K562 (cell line): ENCODE data around the gene NET1. TPM values are rescaled to one million over a fixed set of nuclear protein-coding genes. Genes with fewer than 3 reads are reported as not detected.
A peak's percentile ranks its signal among the peaks of the same experiment; 100 is the strongest.

Experiments
- HNRNPL ChIP-seq: fragments of 200-400 bp; formaldehyde crosslinking; IDR thresholded peaks from 2 replicates; pipeline ENCODE4 v1.6.1; 2017; ENCODE audit warnings: low read depth, mild to moderate bottlenecking, low read length
- HSF4 ChIP-seq: fragments of 250-450 bp; sonication (Bioruptor Pico); IDR thresholded peaks from 2 replicates; pipeline ENCODE4 v2.1.2; 2022; ENCODE audit warnings: mild to moderate bottlenecking, moderate library complexity, borderline replicate concordance
- JUND ChIP-seq, 2 experiments: IDR thresholded peaks; 2 replicates in 1 of 2; 3 replicates in 1 of 2; pipeline ENCODE4 v1.6.1; 2011; ENCODE audit warnings: borderline replicate concordance in 2 of 2, low read depth in 2 of 2, low read length in 2 of 2, improper control_type of control experiment in 1 of 2, missing biosample characterization in 1 of 2, missing genetic modification characterization in 1 of 2, missing genetic modification reagents in 1 of 2
- MTA1 ChIP-seq: fragments of 450-650 bp; IDR thresholded peaks from 2 replicates; pipeline ENCODE4 v1.6.1; 2017; ENCODE audit warnings: borderline replicate concordance
- POU5F1 ChIP-seq: fragments of 150-350 bp; IDR thresholded peaks from 2 replicates; pipeline ENCODE4 v1.6.1; 2014; ENCODE audit warnings: borderline replicate concordance, low read length, low read depth, mild to moderate bottlenecking; ENCODE audit not compliant: partially characterized antibody
- RBM15 ChIP-seq: fragments of 200-400 bp; formaldehyde crosslinking; IDR thresholded peaks from 2 replicates; pipeline ENCODE4 v1.6.1; 2018; ENCODE audit warnings: mild to moderate bottlenecking, low read length, moderate library complexity; ENCODE audit not compliant: insufficient read depth
- TAL1 ChIP-seq: fragments of 450-650 bp; IDR thresholded peaks from 2 replicates; pipeline ENCODE4 v1.6.1; 2016; ENCODE audit warnings: mild to moderate bottlenecking
- ZBTB8A ChIP-seq: fragments of 450-650 bp; IDR thresholded peaks from 2 replicates; pipeline ENCODE4 v1.6.1; 2018; ENCODE audit warnings: mild to moderate bottlenecking, moderate library complexity; ENCODE audit not compliant: partially characterized antibody
- polyA plus RNA-seq, 8 experiments: library from polyadenylated mRNA; depleted of rRNA in 4 of 8; stranded (reverse) in 5 of 8; unstranded in 3 of 8; fragments of >200 nt; fragmentation: Nextera tagmentation in 2 of 8; fragmentation: Illumina TruSeq in 1 of 8; extraction: Ambion mirVana in 2 of 8; extraction: Trizol in 1 of 8; gene quantifications; 2 replicates each; pipeline versions ENCODE4 v1.2.1 to v1.2.3, GENCODE V29; 2011 to 2014; ENCODE audit warnings: inconsistent platforms in 1 of 8, missing spikeins in 1 of 8
- total RNA-seq, 7 experiments: library from RNA; depleted of rRNA in 6 of 7; stranded (reverse); fragments of >200 nt in 6 of 7; fragmentation: Illumina TruSeq in 2 of 7; extraction: Trizol in 2 of 7; gene quantifications; 2 replicates each; pipeline versions ENCODE4 v1.2.1 to v1.2.3, GENCODE V29; 2011 to 2021; ENCODE audit warnings: low replicate concordance in 1 of 7
- TF ChIP-seq, protein P1 (sequence below), 3 experiments: IDR thresholded peaks in 2 of 3; conservative IDR thresholded peaks in 1 of 3; 2 replicates each; pipeline ENCODE4 v1.5.1; 2011 to 2012; ENCODE audit warnings: low read length in 3 of 3, mild to moderate bottlenecking in 3 of 3, control low read depth in 2 of 3, improper control_type of control experiment in 1 of 3, inconsistent platforms in 1 of 3, low read depth in 1 of 3, mixed read lengths in 1 of 3, moderate library complexity in 1 of 3; ENCODE audit not compliant: insufficient read depth in 2 of 3
- TF ChIP-seq, protein P2 (sequence below): sonication (generic); formaldehyde crosslinking; IDR thresholded peaks from 2 replicates; pipeline ENCODE4 v1.8.1; 2023; ENCODE audit warnings: mild to moderate bottlenecking, missing genetic modification reagents
- TF ChIP-seq, protein P3 (sequence below): fragments of 450-650 bp; IDR thresholded peaks from 2 replicates; pipeline ENCODE4 v1.6.1; 2016; ENCODE audit warnings: borderline replicate concordance
- TF ChIP-seq, protein P4 (sequence below): fragments of 250-450 bp; sonication (Bioruptor Pico); IDR thresholded peaks from 2 replicates; pipeline ENCODE4 v1.8.0; 2022; ENCODE audit warnings: moderate library complexity, mild to moderate bottlenecking, inconsistent platforms
- TF ChIP-seq, protein P5 (sequence below): fragments of 250-450 bp; sonication (Bioruptor Pico); IDR thresholded peaks from 2 replicates; pipeline ENCODE4 v1.5.0; 2021
- TF ChIP-seq, protein P6 (sequence below): IDR thresholded peaks from 3 replicates; pipeline ENCODE4 v1.6.1; 2011; ENCODE audit warnings: borderline replicate concordance, mild to moderate bottlenecking, moderate library complexity; ENCODE audit not compliant: insufficient read length; ENCODE audit errors: extremely low read depth

The NET1 gene
- total and polyA plus RNA-seq, 9 of the 15 experiments (the other 6 are each of a cell fraction or from before 2014, with no cell fraction given) = 47.4 to 258 (median 106) TPM

DNA sequence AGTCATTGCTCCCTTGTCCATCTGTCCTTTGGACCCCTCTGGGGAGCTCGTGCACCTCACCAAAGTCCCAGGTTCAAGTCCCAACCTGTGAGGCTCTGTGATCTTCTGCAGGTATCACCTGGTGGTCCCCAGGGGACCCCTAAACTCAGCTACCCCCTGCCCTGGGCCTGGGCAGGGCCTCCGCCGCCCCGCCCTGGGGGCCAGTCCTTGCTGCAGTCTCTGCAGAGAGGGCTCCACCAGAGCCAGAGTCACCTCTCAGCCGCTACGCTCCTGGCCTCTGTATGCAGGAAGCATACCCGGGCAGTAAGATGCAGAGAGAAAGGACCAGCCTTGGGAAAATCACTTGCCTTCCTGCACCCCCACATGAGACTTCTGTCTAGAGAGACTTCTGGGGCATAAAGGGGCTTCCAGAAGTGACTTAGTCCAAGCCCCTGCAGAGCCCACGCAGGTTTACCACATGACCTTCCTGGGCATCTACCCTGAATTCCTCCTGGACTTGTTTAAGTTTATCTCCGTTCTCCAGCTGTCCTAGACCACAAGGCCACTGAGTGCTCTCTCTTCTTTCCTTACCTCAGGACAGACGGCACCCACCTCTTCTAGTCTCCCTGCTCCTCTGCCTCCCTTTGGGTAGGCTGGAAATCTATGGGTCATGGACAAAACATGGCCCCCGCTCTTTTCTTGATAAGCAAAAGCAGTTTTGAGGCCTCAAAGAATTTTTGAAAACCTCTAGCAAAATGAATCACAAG, 65.8 kb downstream of the NET1 start (continued):
- TF ChIP-seq, protein P1, sequence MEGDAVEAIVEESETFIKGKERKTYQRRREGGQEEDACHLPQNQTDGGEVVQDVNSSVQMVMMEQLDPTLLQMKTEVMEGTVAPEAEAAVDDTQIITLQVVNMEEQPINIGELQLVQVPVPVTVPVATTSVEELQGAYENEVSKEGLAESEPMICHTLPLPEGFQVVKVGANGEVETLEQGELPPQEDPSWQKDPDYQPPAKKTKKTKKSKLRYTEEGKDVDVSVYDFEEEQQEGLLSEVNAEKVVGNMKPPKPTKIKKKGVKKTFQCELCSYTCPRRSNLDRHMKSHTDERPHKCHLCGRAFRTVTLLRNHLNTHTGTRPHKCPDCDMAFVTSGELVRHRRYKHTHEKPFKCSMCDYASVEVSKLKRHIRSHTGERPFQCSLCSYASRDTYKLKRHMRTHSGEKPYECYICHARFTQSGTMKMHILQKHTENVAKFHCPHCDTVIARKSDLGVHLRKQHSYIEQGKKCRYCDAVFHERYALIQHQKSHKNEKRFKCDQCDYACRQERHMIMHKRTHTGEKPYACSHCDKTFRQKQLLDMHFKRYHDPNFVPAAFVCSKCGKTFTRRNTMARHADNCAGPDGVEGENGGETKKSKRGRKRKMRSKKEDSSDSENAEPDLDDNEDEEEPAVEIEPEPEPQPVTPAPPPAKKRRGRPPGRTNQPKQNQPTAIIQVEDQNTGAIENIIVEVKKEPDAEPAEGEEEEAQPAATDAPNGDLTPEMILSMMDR (IDR thresholded peaks at IDR 0.05 in 2 of 3, conservative IDR thresholded peaks at IDR 0.05 in 1 of 3; ENCODE audit: insufficient read depth in 2 of 3, low read depth in 1 of 3, low read length in 3 of 3) = no peak
- TF ChIP-seq, protein P2, sequence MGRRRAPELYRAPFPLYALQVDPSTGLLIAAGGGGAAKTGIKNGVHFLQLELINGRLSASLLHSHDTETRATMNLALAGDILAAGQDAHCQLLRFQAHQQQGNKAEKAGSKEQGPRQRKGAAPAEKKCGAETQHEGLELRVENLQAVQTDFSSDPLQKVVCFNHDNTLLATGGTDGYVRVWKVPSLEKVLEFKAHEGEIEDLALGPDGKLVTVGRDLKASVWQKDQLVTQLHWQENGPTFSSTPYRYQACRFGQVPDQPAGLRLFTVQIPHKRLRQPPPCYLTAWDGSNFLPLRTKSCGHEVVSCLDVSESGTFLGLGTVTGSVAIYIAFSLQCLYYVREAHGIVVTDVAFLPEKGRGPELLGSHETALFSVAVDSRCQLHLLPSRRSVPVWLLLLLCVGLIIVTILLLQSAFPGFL (CRISPR knock-in tag) = no peak
- no peak for TF ChIP-seq RBM15
- TF ChIP-seq HNRNPL = no peak
- peak; percentile 82 for TF ChIP-seq TAL1
- TF ChIP-seq, protein P3, sequence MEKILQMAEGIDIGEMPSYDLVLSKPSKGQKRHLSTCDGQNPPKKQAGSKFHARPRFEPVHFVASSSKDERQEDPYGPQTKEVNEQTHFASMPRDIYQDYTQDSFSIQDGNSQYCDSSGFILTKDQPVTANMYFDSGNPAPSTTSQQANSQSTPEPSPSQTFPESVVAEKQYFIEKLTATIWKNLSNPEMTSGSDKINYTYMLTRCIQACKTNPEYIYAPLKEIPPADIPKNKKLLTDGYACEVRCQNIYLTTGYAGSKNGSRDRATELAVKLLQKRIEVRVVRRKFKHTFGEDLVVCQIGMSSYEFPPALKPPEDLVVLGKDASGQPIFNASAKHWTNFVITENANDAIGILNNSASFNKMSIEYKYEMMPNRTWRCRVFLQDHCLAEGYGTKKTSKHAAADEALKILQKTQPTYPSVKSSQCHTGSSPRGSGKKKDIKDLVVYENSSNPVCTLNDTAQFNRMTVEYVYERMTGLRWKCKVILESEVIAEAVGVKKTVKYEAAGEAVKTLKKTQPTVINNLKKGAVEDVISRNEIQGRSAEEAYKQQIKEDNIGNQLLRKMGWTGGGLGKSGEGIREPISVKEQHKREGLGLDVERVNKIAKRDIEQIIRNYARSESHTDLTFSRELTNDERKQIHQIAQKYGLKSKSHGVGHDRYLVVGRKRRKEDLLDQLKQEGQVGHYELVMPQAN = no peak
- no peak for TF ChIP-seq POU5F1
- TF ChIP-seq HSF4 (CRISPR knock-in tag) = no peak
- TF ChIP-seq ZBTB8A = no peak
- no peak; the same call in 1 of the 2 replicates for TF ChIP-seq JUND (IDR thresholded peaks at IDR 0.05; ENCODE audit: borderline replicate concordance, low read depth, low read length)
- no peak for TF ChIP-seq JUND (tag; IDR thresholded peaks at IDR 0.05; ENCODE audit: borderline replicate concordance, low read depth, low read length)
- TF ChIP-seq, protein P4, sequence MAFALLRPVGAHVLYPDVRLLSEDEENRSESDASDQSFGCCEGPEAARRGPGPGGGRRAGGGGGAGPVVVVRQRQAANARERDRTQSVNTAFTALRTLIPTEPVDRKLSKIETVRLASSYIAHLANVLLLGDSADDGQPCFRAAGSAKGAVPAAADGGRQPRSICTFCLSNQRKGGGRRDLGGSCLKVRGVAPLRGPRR (CRISPR knock-in tag) = no peak
- TF ChIP-seq, protein P5, sequence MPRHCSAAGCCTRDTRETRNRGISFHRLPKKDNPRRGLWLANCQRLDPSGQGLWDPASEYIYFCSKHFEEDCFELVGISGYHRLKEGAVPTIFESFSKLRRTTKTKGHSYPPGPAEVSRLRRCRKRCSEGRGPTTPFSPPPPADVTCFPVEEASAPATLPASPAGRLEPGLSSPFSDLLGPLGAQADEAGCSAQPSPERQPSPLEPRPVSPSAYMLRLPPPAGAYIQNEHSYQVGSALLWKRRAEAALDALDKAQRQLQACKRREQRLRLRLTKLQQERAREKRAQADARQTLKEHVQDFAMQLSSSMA (CRISPR knock-in tag) = no peak; the same call in 1 of the 2 replicates
- TF ChIP-seq MTA1 = no peak
- TF ChIP-seq, protein P6, sequence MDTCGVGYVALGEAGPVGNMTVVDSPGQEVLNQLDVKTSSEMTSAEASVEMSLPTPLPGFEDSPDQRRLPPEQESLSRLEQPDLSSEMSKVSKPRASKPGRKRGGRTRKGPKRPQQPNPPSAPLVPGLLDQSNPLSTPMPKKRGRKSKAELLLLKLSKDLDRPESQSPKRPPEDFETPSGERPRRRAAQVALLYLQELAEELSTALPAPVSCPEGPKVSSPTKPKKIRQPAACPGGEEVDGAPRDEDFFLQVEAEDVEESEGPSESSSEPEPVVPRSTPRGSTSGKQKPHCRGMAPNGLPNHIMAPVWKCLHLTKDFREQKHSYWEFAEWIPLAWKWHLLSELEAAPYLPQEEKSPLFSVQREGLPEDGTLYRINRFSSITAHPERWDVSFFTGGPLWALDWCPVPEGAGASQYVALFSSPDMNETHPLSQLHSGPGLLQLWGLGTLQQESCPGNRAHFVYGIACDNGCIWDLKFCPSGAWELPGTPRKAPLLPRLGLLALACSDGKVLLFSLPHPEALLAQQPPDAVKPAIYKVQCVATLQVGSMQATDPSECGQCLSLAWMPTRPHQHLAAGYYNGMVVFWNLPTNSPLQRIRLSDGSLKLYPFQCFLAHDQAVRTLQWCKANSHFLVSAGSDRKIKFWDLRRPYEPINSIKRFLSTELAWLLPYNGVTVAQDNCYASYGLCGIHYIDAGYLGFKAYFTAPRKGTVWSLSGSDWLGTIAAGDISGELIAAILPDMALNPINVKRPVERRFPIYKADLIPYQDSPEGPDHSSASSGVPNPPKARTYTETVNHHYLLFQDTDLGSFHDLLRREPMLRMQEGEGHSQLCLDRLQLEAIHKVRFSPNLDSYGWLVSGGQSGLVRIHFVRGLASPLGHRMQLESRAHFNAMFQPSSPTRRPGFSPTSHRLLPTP = no peak
